Fibroblast of upper back skin (primary cell): ENCODE data around the gene GRIA4.
"Not testable (repeated sequence)": the region's sequence is repeated elsewhere in the genome, so short reads cannot be mapped to it uniquely, and the experiment has no call there.

Source experiments
- DNase-seq: peaks from one replicate; pipeline ENCODE4 v3.0.0-alpha.2; 2013

Gene GRIA4

GRCh38 chr11:105732611-105733010 lies 122.7 kb downstream of the GRIA4 start:
- DNase-seq, result no peak

- DNase-seq, result no peak
These were observed 124.6 kb downstream of the GRIA4 start for GRCh38 chr11:105734426-105734825.

GRCh38 chr11:105738251-105738650 lies 128.4 kb downstream of the GRIA4 start:
- DNase-seq, result no peak

GRCh38 chr11:105738986-105739795 lies 129.3 kb downstream of the GRIA4 start:
- DNase-seq, result no peak

- no peak for DNase-seq
These were observed 130.5 kb downstream of the GRIA4 start for GRCh38 chr11:105740164-105740903.

GRCh38 chr11:105741488-105742020 lies 131.7 kb downstream of the GRIA4 start:
- no peak for DNase-seq

GRCh38 chr11:105754260-105754659 lies 144.4 kb downstream of the GRIA4 start:
- no peak for DNase-seq

GRCh38 chr11:105754716-105755115 lies 144.8 kb downstream of the GRIA4 start:
- no peak for DNase-seq

GRCh38 chr11:105757107-105757506 lies 147.2 kb downstream of the GRIA4 start:
- no peak for DNase-seq

GRCh38 chr11:105763594-105763993 lies 153.7 kb downstream of the GRIA4 start:
- no peak for DNase-seq

GRCh38 chr11:105767931-105768330 lies 158.1 kb downstream of the GRIA4 start:
- DNase-seq, result no peak

- no peak for DNase-seq
These were observed 159.8 kb downstream of the GRIA4 start for GRCh38 chr11:105769627-105770026.

- not testable (repeated sequence) for DNase-seq
These were observed 163.6 kb downstream of the GRIA4 start for GRCh38 chr11:105773452-105773851.

- no peak for DNase-seq
These were observed 165.0 kb downstream of the GRIA4 start for GRCh38 chr11:105774899-105775298.

GRCh38 chr11:105780781-105781525 lies 171.1 kb downstream of the GRIA4 start:
- no peak for DNase-seq

GRCh38 chr11:105781807-105782206 lies 171.9 kb downstream of the GRIA4 start:
- DNase-seq, result no peak

- no peak for DNase-seq
These were observed 173.3 kb downstream of the GRIA4 start for GRCh38 chr11:105783216-105783615.

GRCh38 chr11:105785850-105786249 lies 176.0 kb downstream of the GRIA4 start:
- not testable (repeated sequence) for DNase-seq

GRCh38 chr11:105786741-105787140 lies 176.9 kb downstream of the GRIA4 start:
- DNase-seq, result no peak

- no peak for DNase-seq
These were observed 179.9 kb downstream of the GRIA4 start for GRCh38 chr11:105789579-105790420.

GRCh38 chr11:105790840-105791239 lies 181.0 kb downstream of the GRIA4 start:
- no peak for DNase-seq

- DNase-seq, result no peak
These were observed 183.2 kb downstream of the GRIA4 start for GRCh38 chr11:105793092-105793491.
